D721Med (cell line): Measurements from ENCODE around the gene RC3H2.

Experiments used
- DNase-seq: peaks from one replicate; pipeline ENCODE4 v3.0.0; 2011; ENCODE audit warnings: low spot score; ENCODE audit not compliant: insufficient read length
- FAIRE-seq: peaks from 2 replicates; lab custom pipeline; 2011; peaks lifted over from hg19 to GRCh38; lab: Jason Lieb, UNC
- CTCF ChIP-seq: IDR thresholded peaks from 2 replicates; pipeline ENCODE4 v1.5.1; 2012; ENCODE audit warnings: mild to moderate bottlenecking, control low read depth; ENCODE audit not compliant: insufficient read depth; ENCODE audit errors: missing control alignments

The RC3H2 gene

DNA sequence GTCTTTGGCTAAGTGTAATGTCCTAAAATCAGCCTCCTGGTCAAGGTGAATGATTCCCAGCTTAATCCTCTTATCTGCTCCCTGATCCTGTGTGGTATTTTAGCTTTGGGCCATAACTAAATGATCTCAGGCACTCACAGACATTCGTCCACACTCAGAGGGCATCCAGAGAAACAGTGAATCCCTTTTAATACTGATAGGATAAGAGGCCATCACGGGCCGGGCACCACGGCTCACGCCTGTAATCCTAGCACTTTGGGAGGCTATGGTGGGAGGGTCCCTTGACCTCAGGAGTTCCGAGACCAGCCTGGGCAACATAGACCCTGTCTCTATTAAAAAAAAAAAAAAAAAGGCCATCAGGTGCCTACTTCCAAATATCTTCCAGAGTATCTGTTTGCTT lies 83.1 kb downstream of the RC3H2 start:
- FAIRE-seq (no peak), DNase-seq (peak; percentile 31)
- TF ChIP-seq CTCF: no peak

DNA sequence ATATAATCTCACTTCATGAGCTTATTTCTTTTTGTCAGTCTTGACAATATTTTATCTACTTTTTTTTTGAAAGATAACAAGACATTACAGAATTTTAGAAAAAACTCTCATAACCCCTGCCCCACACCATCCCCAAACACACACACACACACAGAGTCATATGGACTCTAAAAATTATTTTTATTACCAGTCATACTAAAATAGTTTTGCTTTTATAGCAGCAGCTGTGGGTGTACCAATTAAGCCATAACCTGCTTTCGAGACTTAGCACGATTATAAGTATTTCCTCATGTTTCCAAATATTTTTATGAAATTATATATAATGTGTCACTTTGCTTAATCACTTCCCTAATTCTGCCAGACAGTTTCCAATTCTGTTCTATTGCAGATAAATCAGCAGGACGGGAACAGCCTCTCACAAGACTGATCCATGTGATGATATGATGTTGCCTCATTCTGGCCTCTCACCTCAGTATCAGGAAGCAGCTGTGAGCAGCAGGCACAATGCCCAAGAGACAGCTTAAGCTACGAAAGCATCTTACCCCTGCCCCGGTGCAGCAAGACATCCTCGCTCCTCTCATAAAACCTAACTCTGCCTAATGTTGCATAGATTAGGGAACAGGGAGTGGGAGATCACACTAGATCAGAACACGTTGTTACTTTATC lies 83.7 kb downstream of the RC3H2 start:
- peak; percentile 43 for DNase-seq
- no peak for TF ChIP-seq CTCF
- no peak for FAIRE-seq

DNA sequence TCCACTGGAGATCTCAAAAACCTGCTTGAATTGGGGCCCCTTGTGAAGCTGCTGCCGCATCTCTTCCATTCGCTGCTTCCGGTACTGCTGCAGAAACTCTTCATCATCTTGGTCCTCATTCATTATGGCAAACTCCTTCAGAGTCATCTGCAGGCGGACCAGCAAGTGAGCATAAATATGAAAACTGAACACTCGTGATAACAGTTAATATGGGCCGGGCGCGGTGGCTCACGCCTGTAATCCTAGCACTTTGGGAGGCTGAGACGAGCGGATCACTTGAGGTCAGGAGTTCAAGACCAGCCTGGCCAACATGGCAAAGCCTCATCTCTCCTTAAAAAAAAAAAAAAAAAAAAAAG lies 84.7 kb downstream of the RC3H2 start:
- FAIRE-seq (no peak), DNase-seq (no peak)
- no peak for TF ChIP-seq CTCF

DNA sequence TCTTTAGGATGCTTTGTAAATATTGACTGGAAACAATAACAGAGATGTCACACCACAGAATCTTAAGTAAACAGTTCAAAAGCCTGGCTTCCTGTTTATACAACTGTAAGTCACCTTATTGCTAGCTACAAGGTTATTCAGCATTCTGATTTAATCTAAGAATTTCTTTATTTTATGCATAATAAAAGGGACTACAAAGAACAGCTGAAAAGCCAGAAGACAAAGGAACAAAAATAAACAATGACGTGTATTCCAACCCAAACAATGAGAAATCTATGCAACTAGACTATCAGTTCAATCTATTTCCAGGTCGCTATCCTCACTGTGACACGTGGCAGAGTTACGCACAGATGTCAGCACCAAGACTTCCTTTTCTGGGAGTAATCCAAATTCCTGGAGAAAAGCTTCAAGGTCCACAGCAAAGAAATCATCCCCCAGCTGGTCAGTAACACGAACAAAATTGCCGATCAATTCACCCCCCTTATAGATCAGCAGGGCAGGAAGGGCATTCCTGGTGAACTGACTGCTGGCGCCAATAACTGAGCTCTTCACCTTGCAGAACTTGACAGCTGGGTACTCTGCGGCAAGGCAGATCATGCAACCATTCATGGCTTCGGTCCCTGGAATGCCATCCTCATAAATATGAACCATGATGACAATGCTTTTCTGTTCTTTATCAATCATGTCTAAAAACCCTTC lies 85.2 kb downstream of the RC3H2 start:
- no peak for TF ChIP-seq CTCF
- FAIRE-seq (no peak), DNase-seq (no peak)

- no peak for TF ChIP-seq CTCF
- DNase-seq (no peak), FAIRE-seq (no peak)
Measured at GRCh38 chr9:122819326-122819725, 85.8 kb downstream of the RC3H2 start.

DNA sequence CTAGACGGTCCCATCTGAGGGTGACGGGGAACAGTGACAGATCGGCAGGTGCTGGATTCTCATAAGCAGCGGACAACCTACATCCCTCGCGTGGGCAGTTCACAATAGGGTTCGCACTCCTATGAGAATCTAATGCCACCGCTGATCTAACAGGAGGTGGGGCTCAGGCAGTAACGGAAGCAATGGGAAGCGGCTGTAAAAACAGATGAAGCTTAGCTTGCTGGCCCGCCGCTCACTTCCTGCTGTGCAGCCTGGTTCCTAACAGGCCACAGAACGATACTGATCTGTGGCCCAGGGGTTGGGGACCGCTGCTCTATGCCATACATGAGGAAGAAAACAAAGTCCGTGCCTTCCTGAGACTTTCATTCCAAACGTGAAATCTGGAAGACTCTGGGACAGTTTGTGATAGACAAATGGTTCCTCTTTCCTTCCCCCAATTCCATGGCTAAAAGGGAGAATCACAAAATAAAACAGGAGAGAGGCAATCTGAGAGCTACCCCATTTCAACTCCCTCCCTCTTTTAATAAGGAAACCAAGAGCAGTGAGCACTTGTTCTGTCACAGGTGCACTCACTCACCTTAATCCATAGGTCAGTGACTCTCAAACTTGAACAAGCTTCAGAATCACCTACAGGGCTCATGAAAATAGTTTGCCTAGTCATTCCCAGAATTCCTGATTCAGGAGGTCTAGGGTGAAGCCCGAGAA lies 88.8 kb downstream of the RC3H2 start:
- no peak for DNase-seq
- no peak for FAIRE-seq
- no peak for TF ChIP-seq CTCF
